ENCODE measurements around the gene RETREG3. TPM values are rescaled to one million over a fixed set of nuclear protein-coding genes. Genes with fewer than 3 reads are reported as not detected.

RETREG3 gene
- total and polyA plus RNA-seq, 2 of the 13 experiments (the other 11 are each of a cell fraction or from before 2014, with no cell fraction given): 47.0 to 55.8 TPM

DNA sequence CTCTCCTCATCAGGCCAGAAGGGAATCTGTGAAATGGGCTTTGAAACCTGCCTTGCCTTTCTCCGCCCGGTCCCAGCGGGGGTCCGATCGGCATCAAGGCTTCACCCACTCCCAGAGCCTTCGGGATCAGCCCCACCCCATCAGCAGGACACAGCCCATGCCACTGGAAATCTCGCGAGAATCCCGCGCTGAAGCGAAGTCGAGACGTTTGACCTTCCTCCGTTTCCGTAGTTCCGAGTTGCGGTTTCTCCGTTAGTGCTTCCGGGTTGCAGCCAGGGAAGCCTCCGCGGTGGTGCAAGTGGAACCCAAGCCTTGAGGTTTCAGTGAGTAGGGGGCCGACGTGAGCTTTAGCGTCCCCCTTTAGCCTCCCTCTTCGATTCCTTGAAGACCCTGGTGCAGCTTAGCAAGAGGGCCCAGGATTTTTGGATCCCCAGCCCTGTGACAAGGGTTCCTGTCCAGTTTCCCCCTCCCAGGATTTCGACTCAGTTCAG, 47.2 kb downstream of the RETREG3 start, which contains the start of gene COASY (continued):
- TF ChIP-seq ZNF280D (CRISPR knock-in tag; IDR thresholded peaks at IDR 0.05) (no peak), HES4 (CRISPR knock-in tag; IDR thresholded peaks at IDR 0.05; ENCODE audit: borderline replicate concordance) (peak; percentile 35; the same call in 1 of the 2 replicates), SOX5 (CRISPR knock-in tag; IDR thresholded peaks at IDR 0.05; ENCODE audit: borderline replicate concordance) (peak; percentile 50), ZNF275 (CRISPR knock-in tag; IDR thresholded peaks at IDR 0.05; ENCODE audit: borderline replicate concordance) (peak; percentile 44), ZNF747 (CRISPR knock-in tag; IDR thresholded peaks at IDR 0.05; ENCODE audit: borderline replicate concordance) (peak; percentile 90; the same call in 1 of the 2 replicates), HMGXB4 (CRISPR knock-in tag; IDR thresholded peaks at IDR 0.05; ENCODE audit: borderline replicate concordance in 1 of 2, low read depth in 1 of 2) (peak; percentile 82 to 85; a peak in 2 of 4 replicates), PRPF4 (IDR thresholded peaks at IDR 0.05; ENCODE audit: low read depth, low read length, poor library complexity, severe bottlenecking) (no peak), MBNL3 (CRISPR knock-in tag; conservative IDR thresholded peaks at IDR 0.05) (no peak), ATAD3A (CRISPR knock-in tag; IDR thresholded peaks at IDR 0.05) (no peak), HDAC6 (IDR thresholded peaks at IDR 0.05; ENCODE audit: low read depth, low read length) (no peak), HMG20B (CRISPR knock-in tag; conservative IDR thresholded peaks at IDR 0.05) (peak; percentile 59; the same call in 1 of the 2 replicates), REL (CRISPR knock-in tag; conservative IDR thresholded peaks at IDR 0.05) (0 out of 2 replicates have a peak, but pooled peaks have one; percentile 75), ZNF501 (CRISPR knock-in tag; IDR thresholded peaks at IDR 0.05) (peak; percentile 86; the same call in 1 of the 2 replicates), ZNF768 (CRISPR knock-in tag; IDR thresholded peaks at IDR 0.05) (no peak), DMAP1 (CRISPR knock-in tag; IDR thresholded peaks at IDR 0.05) (peak; percentile 78), RXRA (CRISPR knock-in tag; IDR thresholded peaks at IDR 0.05) (peak; percentile 76)
- TF ChIP-seq, protein P1, sequence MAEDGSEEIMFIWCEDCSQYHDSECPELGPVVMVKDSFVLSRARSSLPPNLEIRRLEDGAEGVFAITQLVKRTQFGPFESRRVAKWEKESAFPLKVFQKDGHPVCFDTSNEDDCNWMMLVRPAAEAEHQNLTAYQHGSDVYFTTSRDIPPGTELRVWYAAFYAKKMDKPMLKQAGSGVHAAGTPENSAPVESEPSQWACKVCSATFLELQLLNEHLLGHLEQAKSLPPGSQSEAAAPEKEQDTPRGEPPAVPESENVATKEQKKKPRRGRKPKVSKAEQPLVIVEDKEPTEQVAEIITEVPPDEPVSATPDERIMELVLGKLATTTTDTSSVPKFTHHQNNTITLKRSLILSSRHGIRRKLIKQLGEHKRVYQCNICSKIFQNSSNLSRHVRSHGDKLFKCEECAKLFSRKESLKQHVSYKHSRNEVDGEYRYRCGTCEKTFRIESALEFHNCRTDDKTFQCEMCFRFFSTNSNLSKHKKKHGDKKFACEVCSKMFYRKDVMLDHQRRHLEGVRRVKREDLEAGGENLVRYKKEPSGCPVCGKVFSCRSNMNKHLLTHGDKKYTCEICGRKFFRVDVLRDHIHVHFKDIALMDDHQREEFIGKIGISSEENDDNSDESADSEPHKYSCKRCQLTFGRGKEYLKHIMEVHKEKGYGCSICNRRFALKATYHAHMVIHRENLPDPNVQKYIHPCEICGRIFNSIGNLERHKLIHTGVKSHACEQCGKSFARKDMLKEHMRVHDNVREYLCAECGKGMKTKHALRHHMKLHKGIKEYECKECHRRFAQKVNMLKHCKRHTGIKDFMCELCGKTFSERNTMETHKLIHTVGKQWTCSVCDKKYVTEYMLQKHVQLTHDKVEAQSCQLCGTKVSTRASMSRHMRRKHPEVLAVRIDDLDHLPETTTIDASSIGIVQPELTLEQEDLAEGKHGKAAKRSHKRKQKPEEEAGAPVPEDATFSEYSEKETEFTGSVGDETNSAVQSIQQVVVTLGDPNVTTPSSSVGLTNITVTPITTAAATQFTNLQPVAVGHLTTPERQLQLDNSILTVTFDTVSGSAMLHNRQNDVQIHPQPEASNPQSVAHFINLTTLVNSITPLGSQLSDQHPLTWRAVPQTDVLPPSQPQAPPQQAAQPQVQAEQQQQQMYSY (CRISPR knock-in tag; IDR thresholded peaks at IDR 0.05): peak; percentile 33; the same call in 1 of the 2 replicates
- TF ChIP-seq, protein P2, sequence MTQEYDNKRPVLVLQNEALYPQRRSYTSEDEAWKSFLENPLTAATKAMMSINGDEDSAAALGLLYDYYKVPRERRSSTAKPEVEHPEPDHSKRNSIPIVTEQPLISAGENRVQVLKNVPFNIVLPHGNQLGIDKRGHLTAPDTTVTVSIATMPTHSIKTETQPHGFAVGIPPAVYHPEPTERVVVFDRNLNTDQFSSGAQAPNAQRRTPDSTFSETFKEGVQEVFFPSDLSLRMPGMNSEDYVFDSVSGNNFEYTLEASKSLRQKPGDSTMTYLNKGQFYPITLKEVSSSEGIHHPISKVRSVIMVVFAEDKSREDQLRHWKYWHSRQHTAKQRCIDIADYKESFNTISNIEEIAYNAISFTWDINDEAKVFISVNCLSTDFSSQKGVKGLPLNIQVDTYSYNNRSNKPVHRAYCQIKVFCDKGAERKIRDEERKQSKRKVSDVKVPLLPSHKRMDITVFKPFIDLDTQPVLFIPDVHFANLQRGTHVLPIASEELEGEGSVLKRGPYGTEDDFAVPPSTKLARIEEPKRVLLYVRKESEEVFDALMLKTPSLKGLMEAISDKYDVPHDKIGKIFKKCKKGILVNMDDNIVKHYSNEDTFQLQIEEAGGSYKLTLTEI (CRISPR knock-in tag; conservative IDR thresholded peaks at IDR 0.05): no peak

All from HepG2 (cell line).